HG03571 (cell line): ENCODE measurements around the gene GARIN5A.

Experiments used
- ATAC-seq: cut with Tn5 transposase; IDR thresholded peaks from one replicate; pipeline ENCODE4 v1.9.1; 2021; ENCODE audit not compliant: unreplicated experiment

The GARIN5A gene

DNA sequence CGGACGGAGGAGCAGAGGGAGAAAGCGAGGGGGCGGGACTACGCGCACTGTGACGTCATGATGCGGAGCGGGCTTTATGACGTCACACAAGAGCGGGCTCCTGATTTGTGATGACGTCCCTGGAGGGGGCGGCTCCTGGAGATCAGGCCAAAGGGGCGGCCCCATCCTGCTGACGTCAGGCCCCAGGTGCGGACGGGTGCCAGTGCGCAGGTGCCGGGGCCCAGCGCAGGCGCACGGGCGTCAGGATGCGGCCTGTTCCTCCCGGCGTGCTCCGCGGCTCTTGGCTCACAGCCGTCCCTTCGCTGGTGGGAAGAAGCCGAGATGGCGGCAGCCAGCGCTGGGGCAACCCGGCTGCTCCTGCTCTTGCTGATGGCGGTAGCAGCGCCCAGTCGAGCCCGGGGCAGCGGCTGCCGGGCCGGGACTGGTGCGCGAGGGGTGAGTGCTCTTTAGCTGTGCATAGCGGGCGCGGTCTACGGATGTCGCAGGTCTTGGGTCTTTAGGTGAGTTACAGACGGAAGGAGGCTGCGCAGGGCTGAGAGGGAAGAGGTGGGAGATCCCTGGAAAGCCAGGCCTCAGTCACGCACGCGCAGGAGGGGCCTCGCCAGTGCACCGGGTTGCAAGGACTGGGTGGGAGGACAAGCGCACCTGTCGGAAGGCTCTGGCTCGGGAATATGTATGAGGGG, at the start of gene GARIN5A, which contains the start of gene EMC10:
Gene GARIN5A, minus strand, starts transcription at position 625 of the 683 bp plus-strand sequence. Its CDS starts 460 bp downstream, at position 165.
Gene EMC10, plus strand, starts transcription at position 284 of the 683 bp plus-strand sequence. Its CDS starts 38 bp downstream, at position 322.
- peak; percentile 78 for ATAC-seq

DNA sequence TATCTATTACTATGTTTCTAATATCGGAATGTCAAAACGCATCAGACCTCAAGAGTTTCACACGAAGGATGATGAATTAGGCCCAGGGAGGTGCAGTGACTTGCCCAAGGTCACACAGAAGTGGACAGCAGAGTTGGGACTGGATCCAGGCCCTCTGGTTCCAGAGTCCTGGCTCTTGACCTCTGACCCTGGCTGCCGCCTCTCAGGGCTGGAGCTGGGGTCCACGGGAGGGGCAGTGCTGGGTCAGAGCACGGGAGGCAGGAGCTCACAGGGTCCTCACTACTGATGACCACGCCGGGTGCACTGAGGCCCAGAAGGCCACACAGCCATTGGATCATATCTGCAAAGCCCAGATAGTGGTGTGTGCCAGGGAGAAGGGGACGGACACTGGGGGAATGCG, 46.2 kb upstream of the GARIN5A start:
- no peak for ATAC-seq

DNA sequence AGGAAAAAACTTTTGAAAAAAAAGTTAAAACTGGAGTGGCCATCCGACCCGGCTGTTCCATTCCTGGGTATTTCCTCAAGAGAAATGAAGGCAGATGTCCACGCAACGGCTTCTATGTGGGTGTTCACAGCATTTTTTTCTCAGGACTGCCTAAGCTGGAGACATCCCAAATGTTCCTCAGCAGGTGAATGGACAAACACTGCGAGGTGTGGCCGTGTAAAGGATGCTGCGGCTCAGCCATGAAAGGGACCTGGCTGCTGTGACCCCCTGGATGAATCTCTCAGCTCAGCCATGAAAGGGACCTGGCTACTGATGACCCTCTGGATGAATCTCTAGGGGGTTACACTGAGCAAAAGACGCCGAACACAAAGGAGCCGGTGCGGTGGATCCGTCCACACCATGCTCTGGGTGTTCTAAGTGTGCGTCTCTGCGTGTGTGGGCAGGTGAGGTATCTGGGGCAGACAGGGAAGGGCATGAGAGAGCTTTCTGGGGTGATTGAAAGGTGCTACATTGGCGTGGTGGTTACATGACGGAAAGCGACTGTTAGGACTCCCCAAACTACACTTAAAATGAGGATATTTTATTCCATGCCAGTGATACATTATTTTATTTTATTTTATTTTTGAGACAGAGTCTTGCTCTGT, 44.3 kb upstream of the GARIN5A start:
- no peak for ATAC-seq

DNA sequence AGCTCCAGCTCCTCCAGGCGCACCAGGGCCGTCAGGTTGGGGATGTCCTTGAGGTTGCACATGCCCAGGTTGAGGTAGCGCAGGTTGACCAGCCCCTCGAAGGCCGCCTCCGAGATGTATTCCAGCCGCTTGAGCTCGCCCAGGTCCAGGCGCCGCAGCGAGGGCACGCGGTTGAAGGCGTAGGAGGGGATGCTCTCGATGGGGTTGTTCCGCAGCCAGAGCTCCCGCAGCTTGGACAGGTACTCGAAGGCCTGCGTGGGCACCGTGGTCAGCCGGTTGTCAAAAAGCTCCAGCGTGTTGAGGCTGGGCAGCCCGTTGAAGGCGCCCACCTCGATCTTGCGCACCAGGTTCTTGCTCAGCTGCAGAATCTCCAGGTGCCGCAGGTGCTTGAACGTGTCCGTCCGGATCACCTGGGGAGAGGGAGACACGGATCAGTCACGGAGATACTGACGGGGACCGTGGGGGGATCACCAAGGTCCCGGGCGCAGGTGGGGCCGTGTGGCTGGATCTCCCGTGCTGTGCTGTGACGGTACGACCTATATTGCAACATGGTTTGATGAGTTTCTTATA, 42.4 kb upstream of the GARIN5A start:
- ATAC-seq: no peak

DNA sequence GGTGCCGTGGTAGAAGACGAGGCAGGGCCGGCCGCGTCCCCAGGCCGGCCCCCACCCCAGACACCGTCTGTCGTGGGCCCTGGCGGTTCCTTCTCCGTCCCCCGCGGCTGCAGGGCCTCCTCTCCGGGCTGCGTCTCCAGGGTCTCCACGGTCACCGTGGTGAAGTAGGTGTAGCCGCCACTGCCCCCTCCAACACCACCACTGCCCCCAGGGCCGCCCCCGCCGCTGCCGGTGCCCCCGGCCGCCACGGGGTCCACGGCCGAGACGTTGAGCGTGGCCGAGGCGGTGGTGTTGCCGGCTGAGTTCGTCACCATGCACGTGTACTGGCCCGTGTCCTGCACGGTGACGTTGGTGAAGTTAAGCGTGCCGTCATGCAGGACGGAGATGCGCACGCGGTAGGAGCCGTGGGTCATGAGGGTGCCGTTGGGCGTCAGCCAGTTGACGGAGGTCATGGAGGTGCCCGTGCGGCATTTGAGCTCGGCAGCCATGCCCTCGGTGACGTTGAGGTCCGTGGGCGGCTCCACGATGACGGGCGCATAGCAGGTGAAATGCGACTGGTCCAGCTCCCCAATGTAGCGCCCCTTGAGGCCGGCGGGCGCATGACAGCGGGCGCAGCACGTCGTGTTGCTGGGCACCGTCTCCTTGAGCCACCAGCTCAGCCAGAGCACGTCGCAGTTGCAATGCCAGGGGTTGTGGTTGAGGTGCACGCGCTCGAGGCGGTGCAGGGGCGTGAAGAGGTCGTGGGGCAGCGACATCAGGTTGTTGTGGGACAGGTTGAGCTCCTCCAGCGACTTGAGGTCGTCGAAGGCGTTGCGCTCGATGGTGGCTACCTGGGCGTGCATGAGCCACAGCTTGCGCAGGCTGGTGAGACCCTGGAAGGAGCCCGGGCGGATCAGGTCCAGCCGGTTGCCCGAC, 41.7 kb upstream of the GARIN5A start:
- no peak for ATAC-seq

DNA sequence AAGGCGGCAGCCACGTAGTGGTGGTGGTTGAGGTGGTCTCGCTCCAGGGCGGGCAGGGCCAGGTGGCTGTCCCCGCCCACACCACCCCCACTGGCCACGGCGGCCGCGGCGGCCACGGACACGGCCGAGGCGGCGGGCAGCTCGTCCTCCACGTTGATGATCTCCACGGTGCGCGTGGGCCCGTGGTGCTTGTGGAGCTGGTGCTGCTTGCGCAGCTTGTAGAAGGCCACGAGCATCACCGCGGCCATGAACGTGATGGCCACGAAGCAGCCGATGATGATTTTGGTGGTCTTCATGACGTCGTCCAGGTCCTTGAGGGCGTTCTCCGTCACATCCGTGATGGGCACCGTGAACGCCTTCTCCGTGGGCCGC, 41.0 kb upstream of the GARIN5A start:
- no peak for ATAC-seq

DNA sequence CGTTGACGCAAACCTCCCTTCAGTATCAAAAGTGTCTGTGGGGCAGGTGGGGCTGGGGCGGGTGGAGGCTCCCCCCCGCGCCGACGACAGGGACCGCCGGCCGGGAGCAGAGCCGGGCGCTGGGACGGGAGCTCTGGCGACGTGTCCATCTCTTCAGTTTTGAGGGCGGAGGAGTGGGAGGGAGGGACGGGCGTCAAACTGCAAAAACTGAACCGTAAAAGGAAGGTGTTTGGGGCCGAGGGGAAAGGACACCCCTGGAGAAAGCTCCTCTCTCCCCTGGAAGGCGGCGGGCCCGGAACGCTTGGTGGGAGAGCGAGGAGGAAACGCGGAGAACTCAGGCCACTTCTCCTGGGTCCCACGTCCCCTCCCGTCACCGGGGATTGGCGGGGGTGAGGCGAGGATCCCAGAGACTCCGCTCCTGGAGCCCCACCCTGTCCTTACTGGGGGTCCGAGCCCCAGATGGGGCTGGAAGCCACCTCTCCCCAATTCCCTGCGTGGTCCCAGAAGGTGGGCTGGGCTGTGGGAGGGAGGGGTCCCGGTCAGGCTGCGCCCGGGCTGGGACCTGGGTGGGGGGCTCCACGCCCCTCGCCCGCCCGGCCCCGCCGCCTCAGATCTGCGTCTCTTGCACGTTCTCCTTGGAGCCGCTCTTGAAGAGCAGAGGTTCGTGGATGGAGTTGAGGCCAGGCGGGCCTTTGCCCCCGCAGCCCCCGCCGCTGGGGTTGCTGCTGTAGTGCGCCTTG, 40.5 kb upstream of the GARIN5A start:
- no peak for ATAC-seq

DNA sequence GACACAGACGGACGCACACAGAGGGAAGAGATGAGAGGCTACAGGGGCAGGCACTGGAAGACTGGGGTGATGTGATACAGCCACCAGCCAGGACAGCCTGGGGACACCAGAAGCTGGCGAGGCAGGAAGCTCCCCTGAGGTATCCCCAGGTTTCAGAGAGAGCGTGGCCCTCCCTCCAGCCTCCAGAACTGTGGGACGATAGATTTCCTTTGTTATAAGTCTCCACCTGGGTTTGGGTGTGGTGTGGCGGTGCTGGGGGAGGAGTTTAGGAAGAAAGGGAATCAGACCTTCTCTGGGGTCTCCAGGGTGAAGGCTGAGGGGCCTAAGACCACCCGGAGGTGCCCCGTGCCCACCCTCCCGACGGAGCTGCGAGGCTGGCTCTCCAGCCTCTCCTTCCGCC, 39.8 kb upstream of the GARIN5A start:
- ATAC-seq: no peak

DNA sequence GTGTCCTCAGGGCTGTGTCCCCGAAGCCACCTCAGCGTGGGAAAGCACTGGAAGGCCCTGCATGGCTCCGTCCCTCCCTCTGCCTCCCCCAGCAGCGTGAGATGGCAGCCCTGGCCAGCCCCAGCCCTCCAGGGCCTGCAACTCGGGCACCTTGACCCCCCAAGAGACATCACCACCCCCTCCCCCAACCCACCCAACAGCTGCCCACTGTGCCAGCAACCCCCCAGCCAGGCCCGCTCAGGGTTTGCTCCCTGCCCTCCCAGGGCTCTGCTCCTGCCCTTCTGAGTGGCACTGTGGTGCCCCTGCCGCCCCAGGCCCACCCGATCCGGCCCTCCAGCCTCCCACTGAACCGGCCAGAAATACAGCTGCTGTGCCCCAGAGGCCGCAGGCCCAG, 38.5 kb upstream of the GARIN5A start:
- ATAC-seq: no peak

DNA sequence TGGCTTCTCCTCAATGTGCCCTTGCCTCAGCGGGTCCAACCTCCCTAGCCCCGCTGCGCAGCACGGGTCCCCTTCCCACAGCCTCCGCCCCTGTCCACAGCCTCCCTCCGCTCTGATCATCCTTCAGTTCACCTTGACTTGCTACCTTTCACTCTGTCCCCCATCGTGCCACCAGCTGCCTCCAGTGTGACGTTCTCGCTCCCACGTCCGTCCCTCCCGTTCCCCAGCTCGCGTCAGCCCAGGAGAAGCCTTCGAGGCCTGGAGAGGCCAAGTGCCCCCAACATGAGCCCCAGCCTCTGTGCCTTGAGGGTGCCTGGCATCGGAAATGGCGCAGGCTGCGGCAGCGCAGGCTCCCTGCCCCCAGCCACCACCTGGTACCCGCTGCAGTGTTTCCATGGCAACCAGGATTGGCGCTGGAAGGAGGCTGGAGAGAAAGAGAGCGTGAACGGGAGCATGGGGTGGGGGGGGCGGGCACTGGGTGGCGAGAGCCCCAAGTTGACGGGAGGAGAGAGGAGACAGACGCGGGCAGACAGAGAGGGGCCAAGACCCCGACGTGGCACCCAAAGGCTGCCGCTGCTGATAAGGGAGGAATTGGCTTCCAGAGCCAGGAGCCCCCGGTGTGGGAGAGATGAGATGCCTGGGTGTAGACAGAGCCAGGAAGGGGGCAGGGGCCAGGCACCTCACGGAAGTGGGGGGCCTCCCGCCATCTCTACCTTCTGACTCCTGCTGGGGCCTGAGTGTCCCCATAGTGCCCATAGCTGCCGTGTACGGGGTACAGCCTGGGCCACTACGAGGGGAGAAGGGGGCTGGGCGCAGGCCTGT, 37.9 kb upstream of the GARIN5A start:
- ATAC-seq: no peak

DNA sequence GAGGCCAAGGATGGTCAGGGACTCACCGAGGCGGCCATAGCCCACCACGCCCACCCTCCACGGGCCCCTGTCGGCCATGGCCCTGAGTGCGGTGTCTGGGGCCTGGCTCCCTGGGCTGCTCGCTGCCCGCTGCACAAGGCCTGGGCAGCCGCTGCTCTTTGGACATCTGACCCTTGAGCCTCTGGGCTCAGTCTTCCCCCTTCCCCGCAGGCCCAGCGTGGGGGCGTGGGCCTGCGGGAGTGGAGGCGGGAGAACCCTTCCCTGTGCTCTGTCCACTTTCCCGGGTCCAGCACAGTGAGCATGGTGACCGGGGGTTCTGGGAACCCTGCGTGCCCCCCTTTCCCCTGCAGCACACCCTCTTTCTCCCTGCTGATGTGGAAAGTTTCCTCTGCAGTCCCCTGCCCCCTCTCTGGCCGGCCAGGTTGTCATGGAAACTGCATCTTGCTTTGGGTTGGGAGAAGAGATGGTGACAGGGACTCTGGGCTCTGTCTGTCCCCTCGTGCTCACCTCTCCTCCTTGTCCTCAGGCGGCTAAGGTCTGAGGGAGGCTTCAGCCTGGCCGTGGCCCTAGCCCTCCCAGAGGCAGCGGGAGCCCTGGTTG, 37.2 kb upstream of the GARIN5A start, which contains the start of gene ASPDH:
Gene ASPDH, minus strand, starts transcription at position 168 of the 600 bp plus-strand sequence. Its CDS starts 90 bp downstream, at position 78.
- no peak for ATAC-seq

DNA sequence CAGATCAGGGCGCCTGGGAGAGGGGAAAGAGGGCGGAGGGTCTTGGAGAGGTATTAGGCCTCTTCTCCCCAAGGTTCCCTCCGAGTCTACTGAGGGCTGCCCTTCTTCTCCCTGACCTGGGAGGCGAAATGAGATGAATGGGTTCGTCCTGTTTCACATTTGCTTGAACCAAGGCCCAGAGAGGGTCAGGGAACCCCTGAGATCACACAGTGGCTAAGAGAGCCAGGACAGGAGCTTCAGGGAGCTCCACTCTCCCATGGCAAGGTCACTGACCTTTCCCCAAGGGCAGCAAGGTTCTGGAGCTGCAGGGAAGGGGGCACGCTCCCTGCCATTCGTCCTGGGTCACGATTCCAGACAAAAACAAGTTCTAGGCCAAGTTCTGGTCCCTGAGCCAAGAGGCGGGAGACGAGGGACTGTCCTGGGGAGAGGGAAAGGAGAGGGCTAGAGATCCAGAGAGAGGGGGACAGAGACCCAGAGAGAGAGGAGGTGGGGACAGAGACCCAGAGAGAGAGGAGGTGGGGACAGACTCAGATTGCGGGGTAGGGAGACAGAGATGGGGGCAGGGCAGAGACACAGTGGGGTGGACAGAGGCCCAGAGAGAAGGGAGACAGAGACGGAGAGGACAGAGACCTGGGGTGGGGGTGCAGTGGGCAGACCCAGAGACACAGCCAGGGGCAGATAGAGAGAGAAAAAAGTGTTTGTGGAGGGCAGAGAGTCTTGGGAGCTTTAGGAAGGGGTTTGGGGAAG, 36.5 kb upstream of the GARIN5A start:
- no peak for ATAC-seq

DNA sequence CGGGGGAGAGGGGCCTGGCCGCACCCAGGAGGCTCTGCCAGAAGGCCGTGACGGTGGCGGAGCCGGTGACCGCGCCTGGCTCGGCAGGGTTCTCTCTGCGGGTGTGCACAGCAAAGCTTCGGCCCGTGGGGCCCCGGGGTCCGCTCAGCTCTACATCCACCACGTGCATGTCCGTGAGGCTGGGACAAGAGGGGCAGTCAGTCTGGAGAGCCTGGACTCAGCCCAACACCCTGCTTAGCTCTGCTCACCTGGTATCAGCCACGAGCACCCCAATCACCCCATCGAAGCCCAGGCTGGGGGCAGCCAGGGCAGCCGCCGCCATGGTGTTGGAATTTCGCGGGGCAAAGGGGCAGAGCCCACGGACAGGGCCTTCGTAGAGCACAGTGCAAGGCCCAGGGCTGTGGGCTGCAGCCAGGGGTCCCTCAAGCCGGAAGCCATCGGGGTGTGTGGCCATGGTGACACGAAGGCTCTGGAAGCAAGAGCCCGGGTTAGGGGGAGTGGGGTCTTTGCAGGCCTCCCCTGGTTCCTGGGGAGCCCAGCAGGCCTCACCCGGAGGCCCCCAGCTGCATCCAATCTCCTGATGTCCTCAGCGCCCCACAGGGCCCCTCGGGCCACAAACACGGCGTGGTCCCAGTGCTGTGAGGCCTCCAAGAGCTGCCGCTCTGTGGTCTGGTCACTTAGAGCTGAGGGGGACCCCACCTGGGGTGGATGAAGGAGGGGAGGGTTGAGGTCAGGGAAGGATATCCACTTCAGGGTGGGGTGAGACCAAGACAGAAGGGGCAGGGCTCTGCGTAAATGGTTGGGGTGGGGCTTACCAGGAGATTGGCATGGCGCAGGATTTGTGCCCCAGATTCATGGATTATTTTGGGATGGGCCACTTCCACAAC, 35.7 kb upstream of the GARIN5A start:
- ATAC-seq: no peak

DNA sequence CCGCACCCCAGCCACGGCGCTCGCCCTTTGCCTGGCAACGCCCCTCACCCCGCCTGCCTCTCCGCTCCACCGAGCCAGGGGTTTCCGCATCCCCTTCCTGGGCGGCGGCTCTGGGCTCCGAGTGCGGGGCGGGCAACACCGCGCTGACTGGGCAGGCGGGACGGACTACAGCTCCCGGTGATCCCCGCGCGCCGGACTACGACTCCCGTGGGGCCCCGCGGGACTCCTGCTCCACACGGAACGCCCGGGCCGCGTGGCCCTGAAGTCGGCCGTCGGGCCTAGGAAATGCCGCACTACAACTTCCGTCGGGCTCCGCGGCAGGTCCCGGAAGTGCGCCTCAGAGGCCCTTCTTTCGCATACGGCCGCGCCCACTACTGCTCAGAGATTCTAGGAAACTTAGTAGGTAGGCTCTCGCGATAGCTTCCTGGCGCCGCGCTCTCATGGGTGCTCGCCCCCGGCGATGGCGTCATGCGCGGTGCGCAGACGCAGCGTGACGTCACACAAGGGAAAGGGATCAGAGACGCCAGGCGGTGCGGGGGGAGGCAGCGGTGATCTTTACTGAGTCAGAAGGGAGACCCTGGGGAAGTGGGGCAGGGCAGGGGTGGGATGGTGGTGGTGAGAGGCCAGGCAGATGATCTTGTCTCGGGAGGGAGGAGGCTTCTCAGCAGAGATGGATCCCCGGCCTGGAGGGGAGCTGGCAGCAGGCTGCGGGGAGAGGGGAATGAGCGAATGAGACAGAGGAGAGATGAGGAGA, 34.6 kb upstream of the GARIN5A start, which contains the start of gene JOSD2:
Gene JOSD2, minus strand, starts transcription at position 123 of the 754 bp plus-strand sequence. CDS start 760 bp downstream, outside the sequence.
- peak; percentile 72 for ATAC-seq

DNA sequence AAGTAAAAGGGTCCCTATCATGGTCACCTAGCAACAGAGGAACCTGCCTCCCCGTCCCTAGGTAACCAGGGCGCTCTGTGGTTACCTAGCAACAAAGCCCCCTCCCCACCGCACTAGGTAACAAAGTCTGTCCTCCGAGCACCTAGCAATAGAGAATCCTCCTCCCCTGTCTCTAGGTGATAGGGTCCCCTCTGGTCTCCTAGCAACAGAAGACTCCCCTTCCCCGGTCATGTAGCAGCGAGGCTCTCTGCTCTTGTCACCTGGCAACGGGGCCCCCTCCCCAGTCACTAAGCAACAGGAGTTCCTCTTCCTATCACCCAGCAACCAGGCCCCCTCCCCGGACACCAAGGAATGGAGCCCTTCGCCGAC, 34.0 kb upstream of the GARIN5A start:
- no peak for ATAC-seq

DNA sequence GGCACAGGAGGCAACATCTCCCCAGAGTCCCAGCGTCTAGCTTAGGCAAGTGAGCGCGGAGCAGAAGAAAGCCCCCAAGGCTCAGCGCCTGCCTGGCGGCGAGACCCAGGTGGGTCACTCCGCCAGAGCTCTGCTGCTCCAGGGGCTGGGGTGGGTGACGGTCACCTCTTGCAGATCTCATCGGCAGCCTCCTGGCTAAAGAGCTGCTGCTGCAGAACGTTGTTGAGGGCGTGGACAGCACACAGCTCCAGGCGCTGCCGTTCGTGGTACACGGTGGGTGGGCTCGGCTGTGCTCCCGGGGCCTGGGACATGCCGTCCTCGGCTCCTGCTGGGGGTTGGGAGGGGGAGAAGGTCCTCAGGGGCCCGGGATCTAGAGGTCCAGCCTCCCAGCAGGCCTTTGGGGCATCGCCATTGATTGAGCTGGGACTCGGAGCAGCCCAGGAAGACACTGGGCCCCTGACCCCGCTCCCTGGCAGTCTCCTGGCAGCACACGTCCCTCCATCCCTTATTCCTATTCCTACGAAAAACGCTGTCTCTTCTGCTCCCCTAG, 33.5 kb upstream of the GARIN5A start:
- no peak for ATAC-seq
